ENCODE data around the gene TGM3. TPM values are rescaled to one million over a fixed set of nuclear protein-coding genes. Genes with fewer than 3 reads are reported as not detected.

TGM3 gene
- total and polyA plus RNA-seq, 7 experiments from 2014 or later: not detected

DNA sequence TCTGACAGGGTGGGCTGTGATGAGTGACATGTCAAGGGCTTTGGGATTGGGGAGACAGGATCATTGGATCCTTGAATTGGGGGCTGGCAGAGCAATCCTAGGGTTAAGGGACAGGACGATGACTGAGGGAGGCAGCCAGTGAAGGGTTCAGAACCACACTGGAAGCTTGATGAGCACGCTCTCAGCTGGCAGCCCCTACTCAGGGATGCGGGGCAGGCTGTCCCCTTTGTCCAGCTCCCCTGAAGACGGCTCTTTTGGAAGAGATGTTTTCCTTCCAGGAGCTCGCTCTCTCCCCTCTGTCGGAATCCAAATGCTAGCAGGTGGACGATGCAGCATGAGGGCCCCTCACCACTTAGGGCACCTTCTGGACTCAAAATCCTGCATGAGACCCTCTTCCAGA, 8.4 kb downstream of the TGM3 start:
- no peaks in the 10 kb centered on the region for H3K36me3 ChIP-seq (ENCODE audit: control insufficient read depth in 2 of 3, insufficient read depth in 3 of 3, low read length in 3 of 3)
- POLR2A ChIA-PET: no interaction called here
- Mint-ChIP-seq H3K27me3 (peaks cover 0 to 12% (median 0%) of the 10 kb centered on the region in 5 donors), H3K4me1 (peaks cover 0 to 6% (median 0%) of the 10 kb centered on the region in 7 donors), H3K27ac (no peak overlapping the region), H3K36me3 (no peaks in the 10 kb centered on the region), H3K9me3 (no peaks in the 10 kb centered on the region), H3K4me3 (no peak overlapping the region)
- no peak overlapping the region for H3K4me3 ChIP-seq (ENCODE audit: low read length)
- ATAC-seq (no peak), DNase-seq (no peak)
- H3K4me1 ChIP-seq (ENCODE audit: control insufficient read depth in 2 of 2, insufficient read depth in 2 of 2, low read length in 2 of 2): no peaks in the 10 kb centered on the region
- CTCF ChIA-PET: no interaction called here
- H3K27me3 ChIP-seq (ENCODE audit: control insufficient read depth in 2 of 2, insufficient read depth in 2 of 2, low read length in 2 of 2): no peaks in the 10 kb centered on the region
- intact Hi-C loops (cut with micrococcal nuclease): no loop called here
- no peaks in the 10 kb centered on the region for H3K9me3 ChIP-seq (ENCODE audit: control insufficient read depth in 2 of 3, low read length in 3 of 3)
- no peak overlapping the region for H3K27ac ChIP-seq (ENCODE audit: low read depth, low read length)

GRCh38 chr20:2305029-2305428, 9.2 kb downstream of the TGM3 start:
- H3K36me3 ChIP-seq (ENCODE audit: control insufficient read depth in 2 of 3, insufficient read depth in 3 of 3, low read length in 3 of 3): no peaks in the 10 kb centered on the region
- no peak overlapping the region for H3K27ac ChIP-seq (ENCODE audit: low read depth, low read length)
- ChIA-PET POLR2A (no interaction called here), CTCF (no interaction called here)
- Mint-ChIP-seq H3K27ac (no peak overlapping the region), H3K27me3 (peaks cover 0 to 10% (median 0%) of the 10 kb centered on the region in 5 donors), H3K36me3 (no peaks in the 10 kb centered on the region), H3K4me3 (no peak overlapping the region), H3K4me1 (peaks cover 0 to 6% (median 0%) of the 10 kb centered on the region in 7 donors), H3K9me3 (no peaks in the 10 kb centered on the region)
- DNase-seq (no peak), ATAC-seq (no peak)
- no peaks in the 10 kb centered on the region for H3K27me3 ChIP-seq (ENCODE audit: control insufficient read depth in 2 of 2, insufficient read depth in 2 of 2, low read length in 2 of 2)
- no peaks in the 10 kb centered on the region for H3K4me1 ChIP-seq (ENCODE audit: control insufficient read depth in 2 of 2, insufficient read depth in 2 of 2, low read length in 2 of 2)
- no peaks in the 10 kb centered on the region for H3K9me3 ChIP-seq (ENCODE audit: control insufficient read depth in 2 of 3, low read length in 3 of 3)
- H3K4me3 ChIP-seq (ENCODE audit: low read length): no peak overlapping the region
- intact Hi-C loops (cut with micrococcal nuclease): no loop called here

DNA sequence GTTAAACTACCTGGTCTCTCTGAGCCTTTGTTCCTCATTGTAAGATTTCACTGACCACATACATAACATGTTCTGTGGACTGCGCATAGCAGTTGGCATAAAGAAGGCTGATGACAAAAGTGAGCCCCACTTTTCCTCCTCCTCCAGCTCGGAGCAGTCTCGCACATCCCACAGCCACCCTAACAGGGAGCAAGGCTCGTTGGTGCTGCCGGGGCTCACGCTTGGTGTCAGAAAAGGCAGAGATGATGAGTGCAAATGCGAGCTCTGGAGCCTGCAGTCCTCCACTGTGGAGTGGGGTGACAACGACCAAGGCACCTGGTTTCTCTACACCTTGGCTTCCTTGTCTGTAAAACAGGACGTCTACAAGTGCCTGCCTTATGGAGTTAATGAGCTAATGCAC, 9.7 kb downstream of the TGM3 start:
- H3K4me1 ChIP-seq (ENCODE audit: control insufficient read depth in 2 of 2, insufficient read depth in 2 of 2, low read length in 2 of 2): no peaks in the 10 kb centered on the region
- CTCF ChIA-PET: no interaction called here
- no peak overlapping the region for H3K27ac Mint-ChIP-seq

DNA sequence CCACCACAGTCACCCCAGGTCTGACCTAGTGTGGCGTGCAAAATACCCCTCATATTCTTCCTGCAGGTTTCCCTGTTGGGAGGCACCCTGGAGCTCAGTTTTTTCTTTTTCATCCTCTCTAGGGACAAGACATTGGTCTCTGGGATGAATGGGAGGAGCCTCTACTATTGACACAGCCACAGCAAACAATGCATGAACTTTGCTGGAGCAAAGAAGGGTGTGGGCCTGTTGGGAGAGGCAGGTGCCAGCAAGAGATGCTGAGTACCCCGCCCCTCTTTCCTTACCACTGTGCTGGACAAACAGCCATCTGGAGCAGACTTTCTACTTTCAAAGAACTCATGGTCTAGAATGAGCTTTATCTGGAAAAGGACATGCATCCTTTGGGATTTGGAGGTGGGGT, 10.1 kb downstream of the TGM3 start:
- no peak for ATAC-seq
- Mint-ChIP-seq H3K9me3 (no peaks in the 10 kb centered on the region), H3K27me3 (peaks cover 0 to 10% (median 0%) of the 10 kb centered on the region in 5 donors), H3K27ac (no peak overlapping the region), H3K4me3 (no peak overlapping the region), H3K36me3 (no peaks in the 10 kb centered on the region), H3K4me1 (peaks cover 0 to 4% (median 0%) of the 10 kb centered on the region in 7 donors)
- ChIA-PET CTCF (no interaction called here), POLR2A (no interaction called here)
- H3K27me3 ChIP-seq (ENCODE audit: control insufficient read depth in 2 of 2, insufficient read depth in 2 of 2, low read length in 2 of 2): no peaks in the 10 kb centered on the region
- H3K27ac ChIP-seq (ENCODE audit: low read depth, low read length): no peak overlapping the region
- no peaks in the 10 kb centered on the region for H3K9me3 ChIP-seq (ENCODE audit: control insufficient read depth in 2 of 3, low read length in 3 of 3)
- intact Hi-C loops (cut with micrococcal nuclease): no loop called here
- no peak for DNase-seq
- no peaks in the 10 kb centered on the region for H3K36me3 ChIP-seq (ENCODE audit: control insufficient read depth in 2 of 3, insufficient read depth in 3 of 3, low read length in 3 of 3)
- no peak overlapping the region for H3K4me3 ChIP-seq (ENCODE audit: low read length)
- H3K4me1 ChIP-seq (ENCODE audit: control insufficient read depth in 2 of 2, insufficient read depth in 2 of 2, low read length in 2 of 2): no peaks in the 10 kb centered on the region

More for the DNA sequence above, 9.7 kb downstream of the TGM3 start:
- Mint-ChIP-seq H3K27me3 (peaks cover 0 to 10% (median 0%) of the 10 kb centered on the region in 5 donors), H3K36me3 (no peaks in the 10 kb centered on the region), H3K9me3 (no peaks in the 10 kb centered on the region), H3K4me1 (peaks cover 0 to 6% (median 0%) of the 10 kb centered on the region in 7 donors), H3K4me3 (no peak overlapping the region)
- DNase-seq (no peak), ATAC-seq (no peak)
- Histone ChIP-seq H3K27ac (ENCODE audit: low read depth, low read length) (no peak overlapping the region), H3K36me3 (ENCODE audit: control insufficient read depth in 2 of 3, insufficient read depth in 3 of 3, low read length in 3 of 3) (no peaks in the 10 kb centered on the region), H3K4me3 (ENCODE audit: low read length) (no peak overlapping the region), H3K9me3 (ENCODE audit: control insufficient read depth in 2 of 3, low read length in 3 of 3) (no peaks in the 10 kb centered on the region), H3K27me3 (ENCODE audit: control insufficient read depth in 2 of 2, insufficient read depth in 2 of 2, low read length in 2 of 2) (no peaks in the 10 kb centered on the region)
- POLR2A ChIA-PET: no interaction called here
- intact Hi-C loops (cut with micrococcal nuclease): no loop called here

DNA sequence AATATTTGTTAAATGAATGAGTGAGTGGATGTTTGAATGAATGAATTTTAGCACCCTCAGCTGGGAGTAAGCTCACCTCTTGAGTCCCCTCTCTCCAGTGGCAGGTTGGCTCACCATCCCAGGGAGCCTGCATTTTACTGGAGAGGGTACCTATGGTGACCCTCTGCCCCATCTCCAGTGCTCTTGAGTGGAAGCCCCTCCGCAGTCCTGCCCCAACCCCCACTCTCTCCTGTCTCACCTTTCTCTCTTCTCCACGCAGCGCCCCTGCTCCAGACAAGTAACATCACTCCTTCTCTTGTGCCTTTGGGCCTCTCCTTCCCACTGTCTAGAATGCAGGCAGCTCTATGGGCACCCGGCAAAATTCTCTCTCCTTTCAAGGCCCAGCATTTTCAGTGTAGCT, 11.3 kb downstream of the TGM3 start:
- H3K4me3 Mint-ChIP-seq: no peak overlapping the region
- Histone ChIP-seq H3K27ac (ENCODE audit: low read depth, low read length) (no peak overlapping the region), H3K4me3 (ENCODE audit: low read length) (no peak overlapping the region), H3K4me1 (ENCODE audit: control insufficient read depth in 2 of 2, insufficient read depth in 2 of 2, low read length in 2 of 2) (no peaks in the 10 kb centered on the region), H3K36me3 (ENCODE audit: control insufficient read depth in 2 of 3, insufficient read depth in 3 of 3, low read length in 3 of 3) (no peaks in the 10 kb centered on the region), H3K9me3 (ENCODE audit: control insufficient read depth in 2 of 3, low read length in 3 of 3) (no peaks in the 10 kb centered on the region), H3K27me3 (ENCODE audit: control insufficient read depth in 2 of 2, insufficient read depth in 2 of 2, low read length in 2 of 2) (no peaks in the 10 kb centered on the region)
- ChIA-PET CTCF (no interaction called here), POLR2A (no interaction called here)
- DNase-seq: no peak
- intact Hi-C loops (cut with micrococcal nuclease): no loop called here
- no peaks in the 10 kb centered on the region for H3K9me3 Mint-ChIP-seq
- no peak for ATAC-seq
- H3K27ac Mint-ChIP-seq: no peak overlapping the region
- no peaks in the 10 kb centered on the region for H3K36me3 Mint-ChIP-seq
- peaks cover 0 to 10% (median 0%) of the 10 kb centered on the region in 5 donors for H3K27me3 Mint-ChIP-seq
- peaks cover 0 to 4% (median 0%) of the 10 kb centered on the region in 7 donors for H3K4me1 Mint-ChIP-seq

DNA sequence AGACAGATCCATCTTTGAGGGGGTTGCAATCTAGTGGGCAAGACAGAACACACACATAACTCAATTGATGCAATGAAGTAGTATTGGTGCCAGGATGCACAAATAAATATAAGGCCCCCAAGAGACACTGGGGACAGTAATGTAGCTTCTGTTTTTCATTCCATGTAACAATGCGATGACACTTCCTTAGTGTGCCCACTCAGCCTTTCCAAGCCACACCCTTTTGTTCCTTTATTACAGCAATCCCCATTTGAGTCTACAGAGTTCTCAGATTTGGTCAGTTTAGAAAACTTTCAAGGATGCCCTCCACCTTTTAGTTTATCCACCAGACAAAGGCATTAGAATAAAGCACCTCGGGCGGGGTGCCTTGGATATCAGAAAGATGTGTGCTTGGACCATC, 15.5 kb downstream of the TGM3 start:
- intact Hi-C loops (cut with micrococcal nuclease): no loop called here
- peaks cover 0 to 6% (median 0%) of the 10 kb centered on the region in 5 donors for H3K27me3 Mint-ChIP-seq
- no peaks in the 10 kb centered on the region for H3K27me3 ChIP-seq (ENCODE audit: control insufficient read depth in 2 of 2, insufficient read depth in 2 of 2, low read length in 2 of 2)
- CTCF ChIA-PET: no interaction called here
- H3K4me1 ChIP-seq (ENCODE audit: control insufficient read depth in 2 of 2, insufficient read depth in 2 of 2, low read length in 2 of 2): no peaks in the 10 kb centered on the region
- peak; percentile 34 for ATAC-seq
- POLR2A ChIA-PET: no interaction called here
- H3K4me3 Mint-ChIP-seq: no peak overlapping the region
- H3K27ac ChIP-seq (ENCODE audit: low read depth, low read length): no peak overlapping the region
- H3K9me3 ChIP-seq (ENCODE audit: control insufficient read depth in 2 of 3, low read length in 3 of 3): no peaks in the 10 kb centered on the region
- no peak for DNase-seq
- no peaks in the 10 kb centered on the region for H3K36me3 ChIP-seq (ENCODE audit: control insufficient read depth in 2 of 3, insufficient read depth in 3 of 3, low read length in 3 of 3)
- no peak overlapping the region for H3K27ac Mint-ChIP-seq
- H3K4me1 Mint-ChIP-seq: peaks cover 0 to 4% (median 0%) of the 10 kb centered on the region in 7 donors
- H3K36me3 Mint-ChIP-seq: no peaks in the 10 kb centered on the region
- H3K9me3 Mint-ChIP-seq: no peaks in the 10 kb centered on the region
- no peak overlapping the region for H3K4me3 ChIP-seq (ENCODE audit: low read length)

DNA sequence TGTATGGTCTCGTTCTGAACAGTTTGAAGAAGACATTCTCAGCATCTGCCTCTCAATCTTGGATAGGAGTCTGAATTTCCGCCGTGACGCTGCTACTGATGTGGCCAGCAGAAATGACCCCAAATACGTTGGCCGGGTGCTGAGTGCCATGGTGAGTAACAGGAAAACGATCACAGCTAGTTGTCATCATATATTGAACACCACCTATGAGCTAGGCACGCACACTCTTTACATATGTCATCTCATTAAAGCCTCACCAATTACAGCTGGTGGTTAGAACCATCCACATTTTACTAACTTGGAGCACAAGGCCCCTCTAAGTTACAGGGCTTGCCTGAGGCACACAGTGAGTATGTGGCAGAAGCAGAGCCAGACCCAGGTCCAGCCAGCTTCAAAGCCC, 17.1 kb downstream of the TGM3 start:
- Histone ChIP-seq H3K36me3 (ENCODE audit: control insufficient read depth in 2 of 3, insufficient read depth in 3 of 3, low read length in 3 of 3) (no peaks in the 10 kb centered on the region), H3K4me1 (ENCODE audit: control insufficient read depth in 2 of 2, insufficient read depth in 2 of 2, low read length in 2 of 2) (no peaks in the 10 kb centered on the region), H3K27me3 (ENCODE audit: control insufficient read depth in 2 of 2, insufficient read depth in 2 of 2, low read length in 2 of 2) (no peaks in the 10 kb centered on the region), H3K27ac (ENCODE audit: low read depth, low read length) (no peak overlapping the region), H3K4me3 (ENCODE audit: low read length) (no peak overlapping the region), H3K9me3 (ENCODE audit: control insufficient read depth in 2 of 3, low read length in 3 of 3) (no peaks in the 10 kb centered on the region)
- Mint-ChIP-seq H3K36me3 (no peaks in the 10 kb centered on the region), H3K27ac (no peak overlapping the region), H3K27me3 (no peaks in the 10 kb centered on the region), H3K4me1 (peaks cover 0 to 4% (median 0%) of the 10 kb centered on the region in 7 donors), H3K4me3 (no peak overlapping the region), H3K9me3 (peaks cover 0 to 2% (median 0%) of the 10 kb centered on the region in 11 donors)
- DNase-seq (no peak), ATAC-seq (no peak)
- POLR2A ChIA-PET: no interaction called here
- CTCF ChIA-PET: no interaction called here
- intact Hi-C loops (cut with micrococcal nuclease): no loop called here
